IPS-NIHi7 (cell line): ENCODE results near the gene AKR1B1.
A peak's percentile ranks its signal among the peaks of the same experiment; 100 is the strongest.
"Not testable (repeated sequence)": the region's sequence is repeated elsewhere in the genome, so short reads cannot be mapped to it uniquely, and the experiment has no call there.

Experiments
- DNase-seq: peaks from one replicate; pipeline ENCODE4 v3.0.0; 2012; ENCODE audit warnings: mixed read lengths; ENCODE audit errors: extremely low spot score

AKR1B1 gene

DNA sequence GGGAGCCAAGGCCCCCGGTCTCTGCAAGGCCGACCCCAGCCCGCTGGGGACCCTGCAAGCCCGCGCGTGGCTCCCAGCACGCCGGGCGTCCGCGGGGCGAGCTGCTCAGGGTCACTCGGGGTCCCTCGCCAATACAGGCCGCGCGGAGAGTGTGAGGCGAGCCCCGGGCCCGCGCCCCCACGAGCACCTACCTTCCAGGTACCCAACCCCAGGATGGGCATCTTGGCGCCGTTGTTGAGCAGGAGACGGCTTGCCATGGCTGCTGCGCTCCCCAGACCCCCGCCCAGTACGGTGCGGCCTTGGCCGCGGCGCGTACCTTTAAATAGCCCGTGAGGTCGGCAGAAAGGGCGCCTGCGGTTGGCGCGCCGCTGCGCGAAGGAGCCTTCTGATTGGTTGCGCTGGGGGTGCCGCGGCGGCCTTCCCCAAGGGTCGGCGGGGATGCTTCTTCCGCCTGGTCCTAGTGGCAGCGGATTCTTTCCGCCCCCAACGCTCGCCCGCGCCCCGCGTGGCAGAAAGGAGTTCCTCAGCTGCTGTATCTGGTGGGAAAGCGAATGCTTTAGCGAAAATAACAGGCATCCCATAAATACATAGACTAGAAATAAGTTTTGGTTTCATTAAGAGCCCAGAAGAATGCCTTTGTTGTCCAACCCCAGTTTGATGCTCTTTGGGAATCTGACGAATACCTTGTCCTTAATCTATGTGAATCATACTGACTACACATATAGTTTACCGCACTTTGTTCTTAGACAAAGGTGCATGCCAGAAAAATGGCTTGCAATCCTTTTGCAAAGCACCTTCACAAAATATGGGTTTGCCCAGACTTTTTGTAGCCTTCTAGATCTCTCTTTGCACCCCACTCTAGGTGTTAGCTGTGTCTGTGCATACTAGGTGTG is at the start of gene AKR1B1:
TSS of gene AKR1B1 (minus strand) at position 295 of the 893 bp plus-strand sequence. CDS start at position 257, 38 bp downstream.
- DNase-seq, result peak; percentile 99

DNA sequence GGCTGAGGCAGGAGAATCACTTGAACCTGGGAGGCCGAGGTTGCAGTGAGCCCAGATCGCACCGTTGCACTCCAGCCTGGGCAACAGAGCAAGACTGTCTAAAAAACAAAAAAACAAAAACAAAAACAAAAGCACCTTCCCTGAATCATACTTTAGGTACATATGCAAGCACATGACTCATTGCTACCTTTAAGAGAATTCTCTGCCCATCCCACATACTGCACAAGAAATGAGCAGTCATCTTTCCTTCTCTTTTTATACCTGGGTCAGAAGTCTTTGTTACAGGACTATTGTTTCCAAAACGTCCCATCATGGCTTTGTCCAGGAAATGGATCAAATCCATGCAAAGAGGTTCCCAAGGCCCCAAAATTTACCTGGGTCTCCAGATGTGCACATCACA is 47.0 kb upstream of the AKR1B1 start:
- no peak for DNase-seq

DNA sequence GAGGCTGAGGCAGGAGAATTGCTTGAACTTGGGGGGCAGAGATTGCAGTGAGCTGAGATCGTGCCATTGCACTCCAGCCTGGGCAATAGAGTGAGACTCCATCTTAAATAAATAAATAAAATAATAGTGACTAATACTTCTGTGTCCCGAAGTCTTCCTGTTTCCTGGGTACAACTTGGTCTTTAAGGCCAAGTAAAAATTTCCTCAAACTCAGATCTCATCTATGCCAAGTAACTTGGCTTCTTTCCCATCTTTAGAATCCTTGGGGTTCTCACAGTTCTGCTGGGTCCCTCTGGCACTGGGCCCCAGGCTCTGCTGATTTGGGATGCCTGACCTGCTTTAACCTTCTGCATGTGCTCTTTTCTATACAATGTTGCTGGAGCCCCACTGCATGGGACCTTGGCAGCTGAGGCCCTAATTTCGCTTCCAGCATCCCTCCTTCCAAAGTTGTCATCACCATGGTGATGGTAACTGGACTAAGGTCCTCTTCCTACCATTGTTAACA is 45.8 kb upstream of the AKR1B1 start:
- DNase-seq, result no peak

GRCh38 chr7:134502463-134503371 is 43.8 kb upstream of the AKR1B1 start:
- no peak for DNase-seq

- no peak for DNase-seq
Measured at GRCh38 chr7:134500982-134501381, 42.1 kb upstream of the AKR1B1 start.

- peak; percentile 18 for DNase-seq
Measured at GRCh38 chr7:134500406-134500805, 41.5 kb upstream of the AKR1B1 start.

DNA sequence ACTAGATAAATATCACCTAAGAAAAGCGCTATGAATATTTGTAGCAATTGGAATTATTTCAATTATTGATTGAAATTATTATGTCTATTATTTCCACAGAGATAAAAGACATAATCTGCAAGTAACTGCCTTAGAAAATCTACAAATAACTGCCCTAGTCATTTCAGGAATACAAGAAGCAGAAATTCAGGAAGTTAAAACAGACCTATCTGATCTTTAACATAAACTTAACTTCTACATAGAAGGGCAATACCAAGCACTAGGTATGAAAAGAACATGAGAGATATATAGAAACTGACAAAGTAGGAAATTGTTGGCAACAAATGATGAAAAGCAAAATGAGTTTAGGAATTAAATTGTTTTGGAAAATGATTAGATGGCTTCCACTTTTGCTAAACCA is 36.6 kb upstream of the AKR1B1 start:
- DNase-seq, result no peak

GRCh38 chr7:134493091-134493490 is 34.2 kb upstream of the AKR1B1 start:
- DNase-seq, result no peak

DNA sequence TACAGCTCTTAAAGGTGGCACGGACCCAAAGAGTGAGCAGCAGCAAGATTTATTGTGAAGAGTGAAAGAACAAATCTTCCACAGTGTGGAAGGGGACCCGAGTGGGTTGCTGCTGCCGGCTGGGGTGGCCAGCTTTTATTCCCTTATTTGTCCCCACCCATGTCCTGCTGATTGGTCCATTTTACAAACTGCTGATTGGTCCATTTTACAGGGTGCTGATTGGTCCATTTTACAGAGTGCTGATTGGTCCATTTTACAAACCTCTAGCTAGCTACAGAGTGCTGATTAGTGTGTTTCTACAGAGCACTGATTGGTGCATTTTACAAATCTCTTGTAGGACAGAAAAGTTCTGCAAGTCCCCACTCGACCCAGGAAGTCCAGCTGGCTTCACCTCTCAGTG is 28.8 kb upstream of the AKR1B1 start:
- not testable (repeated sequence) for DNase-seq

GRCh38 chr7:134485203-134485602 is 26.3 kb upstream of the AKR1B1 start:
- no peak for DNase-seq

- DNase-seq, result no peak
Measured at GRCh38 chr7:134483296-134483695, 24.4 kb upstream of the AKR1B1 start.

GRCh38 chr7:134482858-134483257 is 24.0 kb upstream of the AKR1B1 start:
- DNase-seq, result no peak

- no peak for DNase-seq
Measured at GRCh38 chr7:134481167-134481566, 22.3 kb upstream of the AKR1B1 start.

- DNase-seq, result peak; percentile 67
Measured at GRCh38 chr7:134480730-134481129, 21.8 kb upstream of the AKR1B1 start.

DNA sequence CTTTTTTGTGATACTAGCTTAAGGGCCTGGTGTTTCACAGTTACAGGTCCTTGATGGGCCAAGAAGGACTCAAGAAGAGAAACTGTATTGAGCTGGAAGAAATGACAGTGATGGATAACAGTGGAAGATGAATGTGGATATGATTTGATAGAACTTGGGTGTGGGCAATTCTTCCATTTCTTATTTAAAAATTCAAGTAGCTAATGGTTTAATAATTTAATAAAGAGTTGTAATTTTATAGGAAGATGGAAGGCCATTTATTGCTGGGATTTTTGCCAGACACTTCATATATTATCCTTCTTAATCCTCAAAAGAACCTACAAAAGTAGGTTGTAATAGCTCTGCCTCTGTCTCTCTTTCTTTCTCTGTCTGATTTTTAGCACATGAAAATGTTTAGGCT is 21.3 kb upstream of the AKR1B1 start:
- no peak for DNase-seq

DNA sequence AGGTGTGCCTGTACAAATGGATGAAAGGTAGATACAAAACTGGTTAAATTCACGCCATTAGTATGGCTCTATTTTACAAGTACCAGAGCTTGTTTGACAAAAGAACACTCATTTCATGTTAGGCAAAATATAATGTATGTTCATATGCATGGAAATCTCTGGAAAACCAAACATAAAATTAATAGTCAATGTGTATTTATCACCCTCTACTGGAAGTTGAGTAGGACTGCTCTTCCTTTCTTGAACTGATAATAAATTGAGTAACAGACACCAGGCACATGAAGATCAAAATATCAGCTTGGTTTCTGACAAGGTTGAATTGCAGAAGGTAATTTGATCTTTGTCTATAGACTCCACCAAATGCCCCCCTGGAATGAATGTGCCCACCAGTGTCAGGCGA is 19.8 kb upstream of the AKR1B1 start:
- DNase-seq, result no peak

GRCh38 chr7:134477954-134478353 is 19.1 kb upstream of the AKR1B1 start:
- no peak for DNase-seq

- DNase-seq, result no peak
Measured at GRCh38 chr7:134476044-134476443, 17.1 kb upstream of the AKR1B1 start.

DNA sequence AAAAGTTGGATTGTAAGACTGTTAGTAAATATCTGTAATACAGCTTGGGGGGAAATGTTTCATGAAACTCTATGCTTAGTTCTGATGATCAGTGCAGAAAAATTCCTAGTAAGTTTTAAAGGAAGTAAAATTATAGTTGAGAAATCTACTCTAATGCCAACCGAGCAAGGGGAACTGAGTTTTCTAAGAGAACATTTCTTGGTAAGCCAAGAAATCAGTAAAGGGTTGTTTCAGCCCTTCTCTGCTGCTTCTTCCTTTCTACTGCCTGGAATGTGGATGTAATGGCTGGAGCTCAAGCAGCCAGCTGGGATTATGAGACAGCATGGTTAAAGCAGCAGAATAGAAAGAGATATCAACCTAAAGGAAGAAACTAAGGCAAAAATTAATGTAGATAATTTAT is 15.9 kb upstream of the AKR1B1 start:
- DNase-seq, result no peak

DNA sequence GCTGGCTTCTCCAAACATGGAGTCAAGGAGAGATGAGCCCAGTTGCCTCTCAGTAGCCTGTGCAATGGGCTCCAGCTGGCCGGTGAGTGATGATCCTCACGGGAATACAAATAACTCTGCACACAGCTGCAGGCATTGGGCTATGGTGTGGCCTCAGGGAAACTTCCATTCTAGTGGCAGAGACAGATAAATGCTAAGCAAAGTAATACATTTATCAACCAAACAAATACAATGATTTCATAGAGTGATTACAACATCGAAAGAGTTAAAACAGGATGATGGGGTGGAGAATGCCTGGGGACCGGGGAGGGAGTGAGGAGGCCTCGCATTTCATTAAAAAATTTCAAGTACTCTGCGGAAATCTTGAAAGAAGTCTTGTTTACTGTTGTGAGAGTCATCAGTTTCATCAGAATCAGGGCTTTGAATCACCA is 15.0 kb upstream of the AKR1B1 start:
- no peak for DNase-seq

DNA sequence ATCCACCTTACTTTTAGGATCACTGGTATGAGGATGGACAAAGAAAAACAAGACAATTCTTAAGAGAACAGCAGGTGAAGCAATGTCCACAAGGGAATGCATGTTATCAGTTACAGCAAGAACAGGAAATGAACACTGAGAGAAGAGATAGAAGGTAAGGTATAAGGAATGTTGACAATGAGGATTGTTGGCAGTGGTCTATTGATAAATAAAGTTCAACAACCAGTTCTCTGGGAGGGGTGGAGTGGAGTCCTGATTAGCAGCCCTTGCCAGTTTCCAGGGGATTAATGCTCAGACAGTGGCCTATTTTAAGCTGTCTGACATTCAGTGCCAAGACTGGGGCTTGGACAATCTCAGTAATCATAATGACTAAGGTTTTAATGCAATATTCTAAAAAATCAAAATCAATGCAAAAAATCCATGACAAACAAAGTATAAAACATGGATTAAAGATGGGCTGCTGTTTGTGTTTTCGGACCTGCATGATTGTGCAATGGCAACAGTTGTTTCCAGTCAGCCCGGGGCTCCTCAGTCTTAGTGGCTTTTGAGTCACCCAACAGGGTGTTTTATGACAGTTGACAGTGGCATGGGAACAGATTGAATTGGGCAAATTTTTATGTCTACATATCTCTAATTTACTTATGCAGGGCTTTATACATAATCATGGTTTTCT is 13.8 kb upstream of the AKR1B1 start:
- no peak for DNase-seq

- no peak for DNase-seq
Measured at GRCh38 chr7:134470864-134471263, 12.0 kb upstream of the AKR1B1 start.
